Hepatocyte (in vitro differentiated cells): ENCODE data around the gene LRRC27.

Experiments
- EZH2 ChIP-seq: fragments of 200-600 bp; sonication (generic); IDR thresholded peaks from 2 replicates; pipeline ENCODE4 v1.6.1; 2016; ENCODE audit warnings: antibody characterized with exemption, mild to moderate bottlenecking, borderline replicate concordance
- TF ChIP-seq, protein P1 (sequence below): fragments of 200-600 bp; sonication (generic); IDR thresholded peaks from 2 replicates; pipeline ENCODE4 v1.5.1; 2016; ENCODE audit warnings: antibody characterized with exemption, mild to moderate bottlenecking; ENCODE audit not compliant: poor library complexity

DNA sequence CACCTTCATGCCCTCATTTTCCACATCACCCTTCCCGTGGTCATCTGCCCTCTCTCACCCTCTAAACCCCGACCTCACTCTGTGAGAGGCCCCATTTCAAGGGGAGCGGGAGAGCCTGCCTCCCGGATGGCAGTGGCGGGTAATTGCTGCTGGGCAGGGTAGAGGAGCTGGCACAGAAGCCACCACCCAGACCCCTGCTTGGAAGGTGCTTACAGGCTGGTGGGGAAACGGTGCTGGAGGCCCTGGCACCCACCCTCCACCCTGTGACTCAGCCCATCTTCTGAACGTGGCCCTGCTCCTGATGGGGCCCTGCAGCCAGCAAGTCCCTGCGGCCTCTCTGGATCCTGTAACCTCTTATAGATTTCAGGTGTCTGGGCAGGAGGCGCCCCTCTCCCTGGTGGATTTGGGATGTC is 54.4 kb downstream of the LRRC27 start:
- TF ChIP-seq, protein P1, sequence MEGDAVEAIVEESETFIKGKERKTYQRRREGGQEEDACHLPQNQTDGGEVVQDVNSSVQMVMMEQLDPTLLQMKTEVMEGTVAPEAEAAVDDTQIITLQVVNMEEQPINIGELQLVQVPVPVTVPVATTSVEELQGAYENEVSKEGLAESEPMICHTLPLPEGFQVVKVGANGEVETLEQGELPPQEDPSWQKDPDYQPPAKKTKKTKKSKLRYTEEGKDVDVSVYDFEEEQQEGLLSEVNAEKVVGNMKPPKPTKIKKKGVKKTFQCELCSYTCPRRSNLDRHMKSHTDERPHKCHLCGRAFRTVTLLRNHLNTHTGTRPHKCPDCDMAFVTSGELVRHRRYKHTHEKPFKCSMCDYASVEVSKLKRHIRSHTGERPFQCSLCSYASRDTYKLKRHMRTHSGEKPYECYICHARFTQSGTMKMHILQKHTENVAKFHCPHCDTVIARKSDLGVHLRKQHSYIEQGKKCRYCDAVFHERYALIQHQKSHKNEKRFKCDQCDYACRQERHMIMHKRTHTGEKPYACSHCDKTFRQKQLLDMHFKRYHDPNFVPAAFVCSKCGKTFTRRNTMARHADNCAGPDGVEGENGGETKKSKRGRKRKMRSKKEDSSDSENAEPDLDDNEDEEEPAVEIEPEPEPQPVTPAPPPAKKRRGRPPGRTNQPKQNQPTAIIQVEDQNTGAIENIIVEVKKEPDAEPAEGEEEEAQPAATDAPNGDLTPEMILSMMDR = no peak
- TF ChIP-seq EZH2 = no peak
